PC-3 (cell line): ENCODE results near the gene SERAC1. TPM values are rescaled to one million over a fixed set of nuclear protein-coding genes. Genes with fewer than 3 reads are reported as not detected.

Experiments
- ATAC-seq: fragments of 200-7000 bp; cut with Tn5 transposase; 2 replicates; pipeline ENCODE4 v1.9.1; 2020; ENCODE audit warnings: mild to moderate bottlenecking, moderate library complexity
- BruUV-seq: library from RNA; stranded (reverse); fragments of 400-500 nt; replicated peaks from 2 replicates; lab custom pipeline; 2021; lab: Mats Ljungman, UMichigan
- CTCF ChIA-PET: fragments of 300-600 bp; sonication (Branson Sonifier 250); formaldehyde crosslinking; loops from one replicate; lab custom pipeline; 2022; ENCODE audit warnings: antibody characterized with exemption; lab: Charles Lee
- POLR2A ChIA-PET: fragments of 300-600 bp; sonication (Branson Sonifier 250); formaldehyde crosslinking; loops from one replicate; lab custom pipeline; 2022; ENCODE audit warnings: antibody characterized with exemption; ENCODE audit not compliant: unreplicated experiment; lab: Charles Lee
- DNase-seq: peaks from one replicate; pipeline ENCODE4 v3.0.0-alpha.2; 2015
- H2AFZ ChIP-seq: fragments of 300-600 bp; sonication (generic); 2 replicates; pipeline ENCODE4 v1.6.0; 2016; ENCODE audit warnings: antibody characterized with exemption, low read length
- H3F3A ChIP-seq: fragments of 300-600 bp; sonication (generic); one replicate; pipeline ENCODE4 v1.6.0; 2017; ENCODE audit warnings: antibody characterized with exemption, low read length, control low read depth, mild to moderate bottlenecking; ENCODE audit not compliant: unreplicated experiment
- H3K27ac ChIP-seq: fragments of 300-600 bp; sonication (generic); 2 replicates; pipeline ENCODE4 v1.5.1; 2016; ENCODE audit warnings: mild to moderate bottlenecking, low read length
- H3K27me3 ChIP-seq: fragments of 300-600 bp; sonication (generic); 2 replicates; pipeline ENCODE4 v1.6.1; 2016; ENCODE audit warnings: low read length, mixed read lengths
- H3K36me3 ChIP-seq: fragments of 300-600 bp; sonication (generic); 2 replicates; pipeline ENCODE4 v1.6.1; 2016; ENCODE audit warnings: low read depth, mixed run types, low read length, mixed read lengths
- H3K4me1 ChIP-seq: fragments of 300-600 bp; sonication (generic); 2 replicates; pipeline ENCODE4 v1.5.1; 2016; ENCODE audit warnings: low read length; ENCODE audit not compliant: insufficient read depth
- H3K4me2 ChIP-seq: fragments of 300-600 bp; sonication (generic); 2 replicates; pipeline ENCODE4 v1.6.0; 2016; ENCODE audit warnings: low read length
- H3K4me3 ChIP-seq: fragments of 300-600 bp; sonication (generic); 2 replicates; pipeline ENCODE4 v1.5.1; 2016; ENCODE audit warnings: mild to moderate bottlenecking, low read length, mixed read lengths
- H3K79me2 ChIP-seq: fragments of 300-600 bp; sonication (generic); 2 replicates; pipeline ENCODE4 v1.6.1; 2017; ENCODE audit warnings: low read length, mixed read lengths
- H3K9ac ChIP-seq: fragments of 300-600 bp; sonication (generic); 2 replicates; pipeline ENCODE4 v1.6.0; 2016; ENCODE audit warnings: mild to moderate bottlenecking, low read length
- H3K9me2 ChIP-seq: fragments of 300-600 bp; sonication (generic); replicated peaks from 2 replicates; pipeline ENCODE4 v1.6.1; 2016; ENCODE audit warnings: mixed run types, low read length, mixed read lengths
- H3K9me3 ChIP-seq: fragments of 300-600 bp; sonication (generic); 2 replicates; pipeline ENCODE4 v1.6.1; 2016; ENCODE audit warnings: low read length, mixed read lengths
- H4K20me1 ChIP-seq: fragments of 300-600 bp; sonication (generic); 2 replicates; pipeline ENCODE4 v1.6.1; 2016; ENCODE audit warnings: low read length, mixed read lengths
- EZH2 ChIP-seq: fragments of 300-600 bp; sonication (generic); IDR thresholded peaks from one replicate; pipeline ENCODE4 v1.6.1; 2017; ENCODE audit warnings: antibody characterized with exemption, mild to moderate bottlenecking, low read length; ENCODE audit not compliant: unreplicated experiment
- EZH2phosphoT487 ChIP-seq: fragments of 300-600 bp; sonication (generic); IDR thresholded peaks from 2 replicates; pipeline ENCODE4 v1.6.1; 2018; ENCODE audit warnings: mild to moderate bottlenecking, antibody characterized with exemption, low read length, borderline replicate concordance
- intact Hi-C: fragments of 100-400 bp; cut with micrococcal nuclease; formaldehyde crosslinking; loops from 2 replicates; pipeline ENCODE4 v1.9.0; 2023
- total RNA-seq: library from RNA; depleted of rRNA; stranded (reverse); fragments of >200 nt; gene quantifications from 2 replicates; pipeline ENCODE4 v1.2.3, GENCODE V29; 2014
- TF ChIP-seq, protein P1 (sequence below): fragments of 300-600 bp; sonication (generic); conservative IDR thresholded peaks from 2 replicates; pipeline ENCODE4 v1.5.1; 2017; ENCODE audit warnings: antibody characterized with exemption, low read depth, mild to moderate bottlenecking, low read length

SERAC1 gene
- total RNA-seq, 1 experiment from 2014 or later: 3.9 TPM

DNA sequence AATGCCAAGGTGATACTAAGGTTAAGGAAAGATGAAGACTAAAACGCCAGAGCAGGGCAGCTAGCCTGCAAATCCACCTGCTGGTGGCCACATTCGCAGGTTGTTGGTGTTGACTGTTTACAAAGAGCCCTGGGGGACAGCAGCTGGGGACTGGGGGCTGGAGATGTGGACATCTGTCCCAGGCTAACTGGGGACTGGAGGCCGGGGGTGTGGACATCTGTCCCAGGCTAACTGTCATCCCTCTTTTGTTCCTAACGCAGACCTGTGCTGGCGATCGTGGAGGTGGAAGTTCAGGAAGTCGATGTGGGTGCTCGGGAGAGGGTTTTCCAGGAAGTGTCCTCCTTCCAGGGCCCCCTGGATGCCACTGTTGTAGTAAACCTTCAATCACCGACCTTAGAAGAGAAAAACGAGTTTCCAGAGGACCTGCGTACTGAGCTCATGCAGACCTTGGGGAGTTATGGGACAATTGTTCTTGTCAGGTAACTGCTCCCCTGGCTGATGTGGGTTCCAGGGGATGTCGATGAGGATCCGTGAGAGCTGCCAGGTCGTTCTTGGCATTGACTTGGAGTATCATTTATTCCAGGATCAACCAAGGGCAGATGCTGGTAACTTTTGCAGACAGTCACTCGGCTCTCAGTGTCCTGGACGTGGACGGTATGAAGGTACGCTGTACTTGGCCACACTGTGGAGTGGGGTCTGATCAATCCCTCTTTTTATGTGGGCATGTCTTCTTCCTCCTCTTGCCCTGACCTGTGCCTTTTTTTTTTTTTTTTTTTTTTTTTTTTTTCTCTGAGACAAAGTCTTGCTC, 87.0 kb downstream of the SERAC1 start:
- no peaks in the 10 kb centered on the region for H3K27me3 ChIP-seq
- intact Hi-C loops: no loop called here
- H3K4me3 ChIP-seq: no peak overlapping the region
- H3K79me2 ChIP-seq: no peaks in the 10 kb centered on the region
- no peak overlapping the region for H3K27ac ChIP-seq
- peaks cover 9% of the 10 kb centered on the region; the same call in 1 of the 2 replicates for H3K36me3 ChIP-seq
- no peak for DNase-seq
- no peaks in the 10 kb centered on the region for H3K4me1 ChIP-seq
- H3K9me2 ChIP-seq: no peaks in the 10 kb centered on the region
- ChIA-PET CTCF (no interaction called here), POLR2A (no interaction called here)
- no peaks in the 10 kb centered on the region for H4K20me1 ChIP-seq
- no peaks in the 10 kb centered on the region for H3K9me3 ChIP-seq
- TF ChIP-seq EZH2phosphoT487: no peak
- no peak for TF ChIP-seq EZH2
- TF ChIP-seq, protein P1, sequence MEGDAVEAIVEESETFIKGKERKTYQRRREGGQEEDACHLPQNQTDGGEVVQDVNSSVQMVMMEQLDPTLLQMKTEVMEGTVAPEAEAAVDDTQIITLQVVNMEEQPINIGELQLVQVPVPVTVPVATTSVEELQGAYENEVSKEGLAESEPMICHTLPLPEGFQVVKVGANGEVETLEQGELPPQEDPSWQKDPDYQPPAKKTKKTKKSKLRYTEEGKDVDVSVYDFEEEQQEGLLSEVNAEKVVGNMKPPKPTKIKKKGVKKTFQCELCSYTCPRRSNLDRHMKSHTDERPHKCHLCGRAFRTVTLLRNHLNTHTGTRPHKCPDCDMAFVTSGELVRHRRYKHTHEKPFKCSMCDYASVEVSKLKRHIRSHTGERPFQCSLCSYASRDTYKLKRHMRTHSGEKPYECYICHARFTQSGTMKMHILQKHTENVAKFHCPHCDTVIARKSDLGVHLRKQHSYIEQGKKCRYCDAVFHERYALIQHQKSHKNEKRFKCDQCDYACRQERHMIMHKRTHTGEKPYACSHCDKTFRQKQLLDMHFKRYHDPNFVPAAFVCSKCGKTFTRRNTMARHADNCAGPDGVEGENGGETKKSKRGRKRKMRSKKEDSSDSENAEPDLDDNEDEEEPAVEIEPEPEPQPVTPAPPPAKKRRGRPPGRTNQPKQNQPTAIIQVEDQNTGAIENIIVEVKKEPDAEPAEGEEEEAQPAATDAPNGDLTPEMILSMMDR: no peak
- H3K9ac ChIP-seq: no peak overlapping the region
- no peaks in the 10 kb centered on the region for H3F3A ChIP-seq
- BruUV-seq: no TSS peak
- ATAC-seq: no peak
- no peak overlapping the region for H2AFZ ChIP-seq
- H3K4me2 ChIP-seq: no peak overlapping the region

DNA sequence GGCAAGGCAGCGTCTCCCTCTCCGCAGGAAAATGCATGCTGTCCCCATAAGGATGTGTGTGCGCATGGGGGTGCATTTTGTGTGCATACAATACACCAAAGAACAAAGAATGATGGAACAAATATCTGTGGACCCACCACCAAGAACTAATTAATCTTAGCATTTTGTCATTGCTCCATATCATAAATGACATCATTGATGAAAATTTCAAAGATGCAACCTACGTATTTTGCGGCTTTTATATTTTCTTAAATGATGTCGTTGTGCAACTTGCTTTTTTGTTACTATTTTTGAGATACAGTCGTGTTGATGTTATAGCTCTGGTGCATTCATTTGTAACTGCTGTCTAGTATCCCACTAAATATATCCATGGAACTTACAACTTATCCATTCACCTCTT, 89.7 kb downstream of the SERAC1 start:
- Histone ChIP-seq H3K4me1 (no peaks in the 10 kb centered on the region), H3K79me2 (no peaks in the 10 kb centered on the region), H3F3A (no peaks in the 10 kb centered on the region), H3K4me3 (no peak overlapping the region), H3K4me2 (no peak overlapping the region), H4K20me1 (no peaks in the 10 kb centered on the region), H3K27me3 (no peaks in the 10 kb centered on the region), H2AFZ (no peak overlapping the region), H3K9me3 (no peaks in the 10 kb centered on the region), H3K9me2 (no peaks in the 10 kb centered on the region), H3K27ac (no peak overlapping the region), H3K9ac (no peak overlapping the region), H3K36me3 (peaks cover 6% of the 10 kb centered on the region; the same call in 1 of the 2 replicates)
- intact Hi-C loops: no loop called here
- no TSS peak for BruUV-seq
- ChIA-PET POLR2A (no interaction called here), CTCF (no interaction called here)
- TF ChIP-seq EZH2: no peak
- TF ChIP-seq EZH2phosphoT487: no peak
- TF ChIP-seq, protein P1: no peak
- DNase-seq (no peak), ATAC-seq (no peak)

DNA sequence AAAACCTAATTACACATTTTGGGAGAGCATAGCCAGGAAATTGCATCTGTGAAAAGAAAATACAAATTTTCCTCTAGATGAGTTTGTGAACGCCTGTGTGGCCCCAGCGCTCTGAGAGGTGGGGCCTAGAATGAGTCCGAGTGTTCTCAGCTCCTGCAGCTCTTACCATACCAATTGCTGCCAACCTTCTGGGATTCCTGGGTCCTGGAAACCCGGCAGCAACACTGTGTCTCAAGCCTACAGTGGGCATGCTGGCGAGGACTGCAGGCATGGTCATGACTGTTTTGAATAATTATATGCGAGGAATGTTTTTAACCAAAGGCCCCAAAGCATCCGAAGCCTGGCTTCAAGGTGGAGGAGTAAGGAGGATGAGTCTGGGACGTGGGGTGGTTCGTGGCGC, 90.4 kb downstream of the SERAC1 start:
- H3K9me2 ChIP-seq: no peaks in the 10 kb centered on the region
- ATAC-seq: no peak
- no peak for DNase-seq
- no peaks in the 10 kb centered on the region for H4K20me1 ChIP-seq
- TF ChIP-seq EZH2phosphoT487: no peak
- TF ChIP-seq, protein P1: no peak
- no peak overlapping the region for H3K4me2 ChIP-seq
- H3F3A ChIP-seq: no peaks in the 10 kb centered on the region
- no peak overlapping the region for H3K4me3 ChIP-seq
- H3K27ac ChIP-seq: no peak overlapping the region
- POLR2A ChIA-PET: no interaction called here
- H3K9ac ChIP-seq: no peak overlapping the region
- H2AFZ ChIP-seq: no peak overlapping the region
- peaks cover 3% of the 10 kb centered on the region; the same call in 1 of the 2 replicates for H3K36me3 ChIP-seq
- BruUV-seq: no TSS peak
- no peaks in the 10 kb centered on the region for H3K9me3 ChIP-seq
- H3K79me2 ChIP-seq: no peaks in the 10 kb centered on the region
- H3K27me3 ChIP-seq: no peaks in the 10 kb centered on the region
- H3K4me1 ChIP-seq: no peaks in the 10 kb centered on the region
- CTCF ChIA-PET: no interaction called here
- intact Hi-C loops: no loop called here
